ENCODE measurements around the gene PPIP5K1. TPM values are rescaled to one million over a fixed set of nuclear protein-coding genes. Genes with fewer than 3 reads are reported as not detected.

The PPIP5K1 gene
- total RNA-seq, 2 experiments from 2014 or later = 67.5 to 89.8 TPM

DNA sequence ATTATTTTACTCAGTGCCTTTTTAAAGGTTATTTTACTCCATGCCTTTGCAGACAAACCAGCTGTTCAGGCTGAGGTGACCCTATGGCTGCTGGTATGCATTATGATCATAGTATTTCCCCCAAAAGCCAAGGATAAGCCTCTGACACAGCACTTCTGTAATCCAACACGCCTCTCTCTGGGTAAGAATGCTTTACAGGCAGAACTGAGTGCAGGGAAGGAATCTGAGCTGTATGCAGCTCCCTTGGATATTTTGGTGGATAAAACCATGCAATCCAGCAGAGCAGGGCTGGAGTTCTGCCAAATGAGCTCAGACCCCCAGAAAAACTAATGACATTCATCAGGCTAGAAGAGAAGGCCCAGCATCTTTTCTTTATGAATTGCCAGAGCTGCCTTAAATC, 84.3 kb downstream of the PPIP5K1 start:
- intact Hi-C loops (cut with micrococcal nuclease; ENCODE audit: unreplicated experiment) = no loop called here
- BruUV-seq (replicated peaks) = no TSS peak
- Histone ChIP-seq H3K9me3 (ENCODE audit: low read length) (no peaks in the 10 kb centered on the region), H3K4me1 (ENCODE audit: insufficient read depth, low read length, poor library complexity, severe bottlenecking) (peaks cover 11% of the 10 kb centered on the region), H3K9me2 (ENCODE audit: insufficient read depth, low read length) (no peaks in the 10 kb centered on the region), H4K20me1 (ENCODE audit: insufficient read depth, low read length) (no peaks in the 10 kb centered on the region), H3K4me3 (ENCODE audit: low read depth, low read length, poor library complexity, severe bottlenecking) (no peak overlapping the region), H2AFZ (ENCODE audit: low read length) (no peak overlapping the region), H3K27ac (ENCODE audit: low read depth, low read length, poor library complexity, severe bottlenecking) (no peak overlapping the region), H3K79me2 (ENCODE audit: insufficient read depth, low read depth, low read length) (no peaks in the 10 kb centered on the region), H3K36me3 (ENCODE audit: insufficient read depth, low read length) (no peaks in the 10 kb centered on the region), H3K4me2 (ENCODE audit: low read length) (no peak overlapping the region)
- CTCF ChIA-PET (ENCODE audit: unreplicated experiment) = no interaction called here
- TF ChIP-seq EZH2phosphoT487 (IDR thresholded peaks at IDR 0.05; ENCODE audit: borderline replicate concordance, low read depth, low read length) = no peak
- no peak for TF ChIP-seq CTCF (conservative IDR thresholded peaks at IDR 0.05; ENCODE audit: low read length)
- POLR2A ChIA-PET = interaction anchor here (0.6 to 0.7 kb wide), 2 partner anchors 33 to 115 kb away, joined by 3 read pairs; no protein-coding TSS in a partner anchor
- no peak for DNase-seq (ENCODE audit: low spot score)

DNA sequence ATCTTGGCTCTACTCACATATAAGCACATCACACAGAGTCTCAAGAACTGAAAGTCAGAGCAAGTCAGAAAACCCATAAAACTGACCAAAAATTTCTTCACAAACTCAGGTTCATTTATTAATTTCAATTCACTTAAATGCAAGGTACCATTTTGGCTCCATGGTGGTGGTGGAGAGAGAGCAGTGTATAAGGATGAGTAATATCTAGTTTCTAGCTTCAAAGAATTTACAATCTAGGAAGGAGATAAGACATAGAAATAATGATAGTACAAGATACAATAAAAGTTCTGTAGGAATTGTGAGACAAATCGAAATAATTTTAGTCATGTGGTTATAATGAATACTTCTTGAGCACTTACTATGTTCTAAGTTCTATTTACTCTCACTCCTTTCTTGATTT, 90.4 kb downstream of the PPIP5K1 start:
- Histone ChIP-seq H3K27ac (ENCODE audit: low read depth, low read length, poor library complexity, severe bottlenecking) (no peak overlapping the region), H4K20me1 (ENCODE audit: insufficient read depth, low read length) (no peaks in the 10 kb centered on the region), H3K4me2 (ENCODE audit: low read length) (no peak overlapping the region), H3K4me1 (ENCODE audit: insufficient read depth, low read length, poor library complexity, severe bottlenecking) (no peaks in the 10 kb centered on the region), H3K79me2 (ENCODE audit: insufficient read depth, low read depth, low read length) (no peaks in the 10 kb centered on the region), H3K9me3 (ENCODE audit: low read length) (no peaks in the 10 kb centered on the region), H3K4me3 (ENCODE audit: low read depth, low read length, poor library complexity, severe bottlenecking) (no peak overlapping the region), H3K9me2 (ENCODE audit: insufficient read depth, low read length) (no peaks in the 10 kb centered on the region), H3K36me3 (ENCODE audit: insufficient read depth, low read length) (no peaks in the 10 kb centered on the region), H2AFZ (ENCODE audit: low read length) (no peak overlapping the region)
- no TSS peak for BruUV-seq (replicated peaks)
- ChIA-PET CTCF (ENCODE audit: unreplicated experiment) (no interaction called here), POLR2A (interaction anchor here (1.7 kb wide), 1 partner anchor 33 kb away, joined by 3 read pairs; no protein-coding TSS in a partner anchor)
- intact Hi-C loops (cut with micrococcal nuclease; ENCODE audit: unreplicated experiment) = no loop called here
- no peak for DNase-seq (ENCODE audit: low spot score)
- no peak for TF ChIP-seq EZH2phosphoT487 (IDR thresholded peaks at IDR 0.05; ENCODE audit: borderline replicate concordance, low read depth, low read length)
- no peak for TF ChIP-seq CTCF (conservative IDR thresholded peaks at IDR 0.05; ENCODE audit: low read length)

- Histone ChIP-seq H3K36me3 (ENCODE audit: insufficient read depth, low read length) (no peaks in the 10 kb centered on the region), H4K20me1 (ENCODE audit: insufficient read depth, low read length) (no peaks in the 10 kb centered on the region), H3K4me3 (ENCODE audit: low read depth, low read length, poor library complexity, severe bottlenecking) (no peak overlapping the region), H3K4me2 (ENCODE audit: low read length) (no peak overlapping the region), H2AFZ (ENCODE audit: low read length) (no peak overlapping the region), H3K4me1 (ENCODE audit: insufficient read depth, low read length, poor library complexity, severe bottlenecking) (no peaks in the 10 kb centered on the region), H3K9me2 (ENCODE audit: insufficient read depth, low read length) (no peaks in the 10 kb centered on the region), H3K79me2 (ENCODE audit: insufficient read depth, low read depth, low read length) (no peaks in the 10 kb centered on the region), H3K27ac (ENCODE audit: low read depth, low read length, poor library complexity, severe bottlenecking) (no peak overlapping the region), H3K9me3 (ENCODE audit: low read length) (no peaks in the 10 kb centered on the region)
- no peak for DNase-seq (ENCODE audit: low spot score)
- TF ChIP-seq CTCF (conservative IDR thresholded peaks at IDR 0.05; ENCODE audit: low read length) (no peak), EZH2phosphoT487 (IDR thresholded peaks at IDR 0.05; ENCODE audit: borderline replicate concordance, low read depth, low read length) (no peak)
- no TSS peak for BruUV-seq (replicated peaks)
- POLR2A ChIA-PET = no interaction called here
- CTCF ChIA-PET (ENCODE audit: unreplicated experiment) = interaction anchor here (0.5 kb wide), 1 partner anchor 11 kb away, joined by 3 read pairs; no protein-coding TSS in a partner anchor
- intact Hi-C loops (cut with micrococcal nuclease; ENCODE audit: unreplicated experiment) = no loop called here
Measured at GRCh38 chr15:43498990-43499389, 91.0 kb downstream of the PPIP5K1 start.
